GM12878 (cell line): ENCODE data around the gene MESD. TPM values are rescaled to one million over a fixed set of nuclear protein-coding genes. Genes with fewer than 3 reads are reported as not detected.

ENCODE experiments used
- ATAC-seq: fragments of 200-7000 bp; cut with Tn5 transposase; 3 replicates; pipeline ENCODE4 v1.9.1; 2020; ENCODE audit warnings: mild to moderate bottlenecking, moderate library complexity
- BruUV-seq: library from RNA; stranded (reverse); fragments of 400-500 nt; replicated peaks from 2 replicates; lab custom pipeline; 2021; lab: Mats Ljungman, UMichigan
- CTCF ChIA-PET: fragments of 300-600 bp; sonication (Branson Sonifier 250); formaldehyde crosslinking; extraction: SDS; loops from one replicate; lab custom pipeline; 2021; ENCODE audit warnings: inconsistent platforms; lab: Yijun Ruan, JAX
- POLR2A ChIA-PET: fragments of 350-600 bp; formaldehyde crosslinking; extraction: SDS; loops from one replicate; lab custom pipeline; 2021; ENCODE audit warnings: inconsistent platforms; lab: Charles Lee
- RAD21 ChIA-PET: fragments of 300-600 bp; sonication (Branson Sonifier 250); formaldehyde crosslinking; loops from one replicate; lab custom pipeline; 2023; ENCODE audit warnings: antibody characterized with exemption; ENCODE audit not compliant: unreplicated experiment; lab: Charles Lee
- SMC1A ChIA-PET: fragments of 300-600 bp; sonication (Branson Sonifier 250); formaldehyde crosslinking; loops from one replicate; lab custom pipeline; 2023; ENCODE audit not compliant: unreplicated experiment, uncharacterized antibody; lab: Charles Lee
- DNase-seq: peaks from one replicate; pipeline ENCODE4 v3.0.0-alpha.2; 2011; ENCODE audit warnings: low read depth, low spot score
- FAIRE-seq: peaks from 3 replicates; lab custom pipeline; 2011; peaks lifted over from hg19 to GRCh38; lab: Jason Lieb, UNC
- H2AFZ ChIP-seq: 2 replicates; pipeline ENCODE4 v1.6.0; 2011; ENCODE audit warnings: low read depth, low read length, control low read depth; ENCODE audit not compliant: control insufficient read depth
- H3K27ac ChIP-seq: 2 replicates; pipeline ENCODE4 v1.5.1; 2011; ENCODE audit warnings: control low read depth; ENCODE audit not compliant: control insufficient read depth, insufficient read depth
- H3K27me3 ChIP-seq, 2 experiments: replicated peaks in 1 of 2; 2 replicates each; pipeline versions ENCODE4 v1.6.0 to v1.6.1; 2011; ENCODE audit warnings: low read length in 1 of 2; ENCODE audit not compliant: control insufficient read depth in 2 of 2, insufficient read depth in 2 of 2
- H3K36me3 ChIP-seq, 2 experiments: 2 replicates each; pipeline ENCODE4 v1.5.1; 2011; ENCODE audit warnings: low read length in 1 of 2; ENCODE audit not compliant: control insufficient read depth in 2 of 2, insufficient read depth in 2 of 2
- H3K4me1 ChIP-seq: 2 replicates; pipeline ENCODE4 v1.6.1; 2011; ENCODE audit warnings: mild to moderate bottlenecking, low read length, moderate library complexity, mixed read lengths; ENCODE audit not compliant: control insufficient read depth, insufficient read depth
- H3K4me2 ChIP-seq: 2 replicates; pipeline ENCODE4 v1.6.0; 2011; ENCODE audit warnings: control low read depth; ENCODE audit not compliant: control insufficient read depth, insufficient read depth
- H3K4me3 ChIP-seq: fragments of 200-600 bp; sonication (generic); 2 replicates; pipeline ENCODE4 v1.5.1; 2016
- H3K79me2 ChIP-seq: 2 replicates; pipeline ENCODE4 v1.6.0; 2011; ENCODE audit warnings: low read length; ENCODE audit not compliant: control insufficient read depth, insufficient read depth
- H3K9ac ChIP-seq: 2 replicates; pipeline ENCODE4 v1.8.0; 2011; ENCODE audit warnings: low read length, control low read depth, mixed read lengths; ENCODE audit not compliant: control insufficient read depth, insufficient read depth
- H3K9me3 ChIP-seq: replicated peaks from 3 replicates; pipeline ENCODE4 v1.5.1; 2011; ENCODE audit warnings: mild to moderate bottlenecking, low read length; ENCODE audit not compliant: control insufficient read depth, insufficient read depth
- H4K20me1 ChIP-seq: 2 replicates; pipeline ENCODE4 v1.6.0; 2011; ENCODE audit not compliant: control insufficient read depth, insufficient read depth
- BRCA1 ChIP-seq: IDR thresholded peaks from 2 replicates; pipeline ENCODE4 v1.6.1; 2011; ENCODE audit warnings: low read depth, low read length, improper control_type of control experiment
- CBX3 ChIP-seq: fragments of 200-600 bp; sonication (generic); IDR thresholded peaks from 2 replicates; pipeline ENCODE4 v1.6.1; 2016; ENCODE audit warnings: low read depth, borderline replicate concordance
- CEBPB ChIP-seq, 2 experiments: fragments of 150-350 bp in 1 of 2; IDR thresholded peaks; 2 replicates each; pipeline ENCODE4 v1.6.1; 2012 to 2014; ENCODE audit warnings: low read depth in 2 of 2, low read length in 2 of 2, borderline replicate concordance in 1 of 2, inconsistent platforms in 1 of 2
- CHD1 ChIP-seq: IDR thresholded peaks from 2 replicates; pipeline ENCODE4 v1.6.1; 2012; ENCODE audit warnings: low read depth, low read length, improper control_type of control experiment
- IKZF2 ChIP-seq, 2 experiments: fragments of 450-650 bp; IDR thresholded peaks; 2 replicates each; pipeline ENCODE4 v1.6.1; 2017; ENCODE audit warnings: mild to moderate bottlenecking in 2 of 2, moderate library complexity in 2 of 2
- POLR2AphosphoS5 ChIP-seq: IDR thresholded peaks from 2 replicates; pipeline ENCODE4 v1.6.1; 2011; ENCODE audit warnings: mild to moderate bottlenecking, low read length, inconsistent platforms
- TCF12 ChIP-seq: IDR thresholded peaks from 2 replicates; pipeline ENCODE4 v1.6.1; 2011; ENCODE audit warnings: low read depth, mild to moderate bottlenecking, low read length
- WRNIP1 ChIP-seq: IDR thresholded peaks from 2 replicates; pipeline ENCODE4 v1.6.1; 2011; ENCODE audit warnings: low read depth, low read length, improper control_type of control experiment, borderline replicate concordance
- WGBS: methylation state at CpG from one replicate; pipeline ENCODE4 v1.1.6; 2016; ENCODE audit warnings: low lambda C conversion rate; ENCODE audit not compliant: insufficient replicate concordance, insufficient coverage; ENCODE audit errors: missing lambda C conversion rate; 5-methylcytosine and 5-hydroxymethylcytosine counted together
- in situ Hi-C: fragments of 300-500 bp; cut with MboI; formaldehyde crosslinking; loops from 9 replicates; pipeline ENCODE4 v1.14.3; 2018; ENCODE audit warnings: mixed read lengths
- intact Hi-C: fragments of 100-400 bp; cut with micrococcal nuclease; formaldehyde crosslinking; loops from one replicate; pipeline ENCODE4 v1.14.2; 2022; ENCODE audit not compliant: unreplicated experiment
- polyA plus RNA-seq, 11 experiments: library from polyadenylated mRNA; depleted of rRNA in 4 of 11; unstranded in 6 of 11; stranded (reverse) in 5 of 11; fragments of >200 nt; fragmentation: Nextera tagmentation in 4 of 11; fragmentation: Illumina TruSeq in 1 of 11; extraction: Ambion mirVana in 4 of 11; extraction: Trizol in 1 of 11; gene quantifications; 1 replicate in 1 of 11; 2 replicates in 10 of 11; pipeline versions ENCODE4 v1.2.1 to v1.2.3, GENCODE V29; 2011 to 2016; ENCODE audit warnings: inconsistent platforms in 2 of 11, missing spikeins in 2 of 11, low read depth in 1 of 11
- total RNA-seq, 4 experiments: library from RNA; depleted of rRNA in 3 of 4; stranded (reverse); fragments of >200 nt in 3 of 4; fragmentation: Illumina TruSeq in 1 of 4; extraction: Trizol in 1 of 4; gene quantifications; 2 replicates each; pipeline versions ENCODE4 v1.2.1 to v1.2.3, GENCODE V29; 2013 to 2021
- TF ChIP-seq, protein P1 (sequence below): fragments of 450-650 bp; IDR thresholded peaks from 2 replicates; pipeline ENCODE4 v1.6.1; 2017; ENCODE audit warnings: borderline replicate concordance
- TF ChIP-seq, protein P2 (sequence below): fragments of 450-650 bp; IDR thresholded peaks from 2 replicates; pipeline ENCODE4 v1.6.1; 2014; ENCODE audit warnings: mild to moderate bottlenecking
- TF ChIP-seq, protein P3 (sequence below): fragments of 150-350 bp; IDR thresholded peaks from 2 replicates; pipeline ENCODE4 v1.6.1; 2014; ENCODE audit warnings: mild to moderate bottlenecking, low read depth, low read length
- TF ChIP-seq, protein P4 (sequence below): fragments of 450-650 bp; IDR thresholded peaks from 2 replicates; pipeline ENCODE4 v1.6.1; 2016; ENCODE audit warnings: mild to moderate bottlenecking
- TF ChIP-seq, protein P5 (sequence below): fragments of 450-650 bp; formaldehyde crosslinking; IDR thresholded peaks from 2 replicates; pipeline ENCODE4 v1.5.0; 2022; ENCODE audit warnings: mild to moderate bottlenecking, missing genetic modification characterization

Gene MESD
- total and polyA plus RNA-seq, 10 of the 15 experiments (the other 5 are each of a cell fraction or from before 2014, with no cell fraction given), result 10.2 to 39.8 (median 20.9) TPM

DNA sequence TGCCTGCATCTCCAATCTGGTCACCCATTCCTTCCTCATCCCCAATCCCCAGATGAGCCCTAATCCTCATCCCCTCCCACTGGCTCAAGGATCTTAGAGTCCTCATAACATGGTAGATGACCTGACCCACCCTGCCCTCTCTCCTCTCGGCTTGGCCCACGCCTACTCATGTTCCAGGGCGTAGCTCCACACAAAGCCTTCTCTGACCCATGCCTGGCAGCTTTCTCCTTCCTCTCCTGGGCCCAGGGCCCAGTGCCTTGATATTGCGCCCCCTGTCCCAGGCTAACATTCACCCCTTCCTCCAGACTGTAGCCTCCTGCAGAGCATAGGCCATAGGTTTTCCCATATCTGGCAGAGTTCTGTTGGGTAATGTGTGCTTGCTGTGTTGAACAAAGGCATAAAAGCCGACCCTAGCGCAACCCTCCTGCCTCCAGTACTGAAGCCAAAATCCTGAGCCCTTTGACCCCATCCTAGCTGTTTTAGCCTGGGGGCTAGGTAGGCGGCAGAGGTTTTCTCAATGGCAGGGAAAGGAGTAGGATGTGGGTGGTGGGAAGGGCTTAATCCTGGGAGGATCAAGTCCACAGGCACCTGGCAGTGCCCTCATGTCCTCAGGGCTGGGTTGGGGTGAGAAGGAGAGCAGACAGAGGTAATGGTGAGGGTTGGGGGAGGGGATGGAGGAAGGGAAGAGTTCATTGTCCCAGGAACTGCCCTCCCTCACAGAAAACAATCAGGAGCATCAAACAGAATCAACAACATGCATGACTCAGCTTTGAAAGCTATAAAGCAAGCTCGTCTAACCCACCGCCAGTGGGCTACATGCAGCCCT, 35.5 kb downstream of the MESD start:
- no peaks in the 10 kb centered on the region for H3K4me1 ChIP-seq
- ChIA-PET SMC1A (no interaction called here), RAD21 (no interaction called here), POLR2A (no interaction called here), CTCF (no interaction called here)
- 96% methylated on average over 9 of the region's 9 CpGs for WGBS
- no peaks in the 10 kb centered on the region for H3K9me3 ChIP-seq
- no TSS peak for BruUV-seq
- no peaks in the 10 kb centered on the region for H3K27me3 ChIP-seq
- in situ Hi-C loops (no loop called here), intact Hi-C loops (no loop called here)
- no peaks in the 10 kb centered on the region for H4K20me1 ChIP-seq
- no peaks in the 10 kb centered on the region for H3K79me2 ChIP-seq
- H3K36me3 ChIP-seq, result no peaks in the 10 kb centered on the region; a peak in 3 of 4 replicates
- no peak overlapping the region for H3K9ac ChIP-seq
- H2AFZ ChIP-seq, result no peak overlapping the region
- FAIRE-seq (no peak), DNase-seq (no peak), ATAC-seq (no peak)
- no peak overlapping the region for H3K27ac ChIP-seq
- no peak overlapping the region for H3K4me2 ChIP-seq
- no peak overlapping the region for H3K4me3 ChIP-seq
- TF ChIP-seq, protein P1, sequence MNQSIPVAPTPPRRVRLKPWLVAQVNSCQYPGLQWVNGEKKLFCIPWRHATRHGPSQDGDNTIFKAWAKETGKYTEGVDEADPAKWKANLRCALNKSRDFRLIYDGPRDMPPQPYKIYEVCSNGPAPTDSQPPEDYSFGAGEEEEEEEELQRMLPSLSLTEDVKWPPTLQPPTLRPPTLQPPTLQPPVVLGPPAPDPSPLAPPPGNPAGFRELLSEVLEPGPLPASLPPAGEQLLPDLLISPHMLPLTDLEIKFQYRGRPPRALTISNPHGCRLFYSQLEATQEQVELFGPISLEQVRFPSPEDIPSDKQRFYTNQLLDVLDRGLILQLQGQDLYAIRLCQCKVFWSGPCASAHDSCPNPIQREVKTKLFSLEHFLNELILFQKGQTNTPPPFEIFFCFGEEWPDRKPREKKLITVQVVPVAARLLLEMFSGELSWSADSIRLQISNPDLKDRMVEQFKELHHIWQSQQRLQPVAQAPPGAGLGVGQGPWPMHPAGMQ, result no peak
- TF ChIP-seq, protein P2, sequence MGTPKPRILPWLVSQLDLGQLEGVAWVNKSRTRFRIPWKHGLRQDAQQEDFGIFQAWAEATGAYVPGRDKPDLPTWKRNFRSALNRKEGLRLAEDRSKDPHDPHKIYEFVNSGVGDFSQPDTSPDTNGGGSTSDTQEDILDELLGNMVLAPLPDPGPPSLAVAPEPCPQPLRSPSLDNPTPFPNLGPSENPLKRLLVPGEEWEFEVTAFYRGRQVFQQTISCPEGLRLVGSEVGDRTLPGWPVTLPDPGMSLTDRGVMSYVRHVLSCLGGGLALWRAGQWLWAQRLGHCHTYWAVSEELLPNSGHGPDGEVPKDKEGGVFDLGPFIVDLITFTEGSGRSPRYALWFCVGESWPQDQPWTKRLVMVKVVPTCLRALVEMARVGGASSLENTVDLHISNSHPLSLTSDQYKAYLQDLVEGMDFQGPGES, result no peak
- TF ChIP-seq, protein P3, sequence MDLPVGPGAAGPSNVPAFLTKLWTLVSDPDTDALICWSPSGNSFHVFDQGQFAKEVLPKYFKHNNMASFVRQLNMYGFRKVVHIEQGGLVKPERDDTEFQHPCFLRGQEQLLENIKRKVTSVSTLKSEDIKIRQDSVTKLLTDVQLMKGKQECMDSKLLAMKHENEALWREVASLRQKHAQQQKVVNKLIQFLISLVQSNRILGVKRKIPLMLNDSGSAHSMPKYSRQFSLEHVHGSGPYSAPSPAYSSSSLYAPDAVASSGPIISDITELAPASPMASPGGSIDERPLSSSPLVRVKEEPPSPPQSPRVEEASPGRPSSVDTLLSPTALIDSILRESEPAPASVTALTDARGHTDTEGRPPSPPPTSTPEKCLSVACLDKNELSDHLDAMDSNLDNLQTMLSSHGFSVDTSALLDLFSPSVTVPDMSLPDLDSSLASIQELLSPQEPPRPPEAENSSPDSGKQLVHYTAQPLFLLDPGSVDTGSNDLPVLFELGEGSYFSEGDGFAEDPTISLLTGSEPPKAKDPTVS, result no peak
- TF ChIP-seq WRNIP1, result no peak
- no peak for TF ChIP-seq POLR2AphosphoS5
- TF ChIP-seq, protein P4, sequence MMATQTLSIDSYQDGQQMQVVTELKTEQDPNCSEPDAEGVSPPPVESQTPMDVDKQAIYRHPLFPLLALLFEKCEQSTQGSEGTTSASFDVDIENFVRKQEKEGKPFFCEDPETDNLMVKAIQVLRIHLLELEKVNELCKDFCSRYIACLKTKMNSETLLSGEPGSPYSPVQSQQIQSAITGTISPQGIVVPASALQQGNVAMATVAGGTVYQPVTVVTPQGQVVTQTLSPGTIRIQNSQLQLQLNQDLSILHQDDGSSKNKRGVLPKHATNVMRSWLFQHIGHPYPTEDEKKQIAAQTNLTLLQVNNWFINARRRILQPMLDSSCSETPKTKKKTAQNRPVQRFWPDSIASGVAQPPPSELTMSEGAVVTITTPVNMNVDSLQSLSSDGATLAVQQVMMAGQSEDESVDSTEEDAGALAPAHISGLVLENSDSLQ, result no peak
- TF ChIP-seq IKZF2 (IDR thresholded peaks at IDR 0.05), result no peak
- no peak for TF ChIP-seq CBX3
- TF ChIP-seq TCF12, result no peak
- TF ChIP-seq, protein P5, sequence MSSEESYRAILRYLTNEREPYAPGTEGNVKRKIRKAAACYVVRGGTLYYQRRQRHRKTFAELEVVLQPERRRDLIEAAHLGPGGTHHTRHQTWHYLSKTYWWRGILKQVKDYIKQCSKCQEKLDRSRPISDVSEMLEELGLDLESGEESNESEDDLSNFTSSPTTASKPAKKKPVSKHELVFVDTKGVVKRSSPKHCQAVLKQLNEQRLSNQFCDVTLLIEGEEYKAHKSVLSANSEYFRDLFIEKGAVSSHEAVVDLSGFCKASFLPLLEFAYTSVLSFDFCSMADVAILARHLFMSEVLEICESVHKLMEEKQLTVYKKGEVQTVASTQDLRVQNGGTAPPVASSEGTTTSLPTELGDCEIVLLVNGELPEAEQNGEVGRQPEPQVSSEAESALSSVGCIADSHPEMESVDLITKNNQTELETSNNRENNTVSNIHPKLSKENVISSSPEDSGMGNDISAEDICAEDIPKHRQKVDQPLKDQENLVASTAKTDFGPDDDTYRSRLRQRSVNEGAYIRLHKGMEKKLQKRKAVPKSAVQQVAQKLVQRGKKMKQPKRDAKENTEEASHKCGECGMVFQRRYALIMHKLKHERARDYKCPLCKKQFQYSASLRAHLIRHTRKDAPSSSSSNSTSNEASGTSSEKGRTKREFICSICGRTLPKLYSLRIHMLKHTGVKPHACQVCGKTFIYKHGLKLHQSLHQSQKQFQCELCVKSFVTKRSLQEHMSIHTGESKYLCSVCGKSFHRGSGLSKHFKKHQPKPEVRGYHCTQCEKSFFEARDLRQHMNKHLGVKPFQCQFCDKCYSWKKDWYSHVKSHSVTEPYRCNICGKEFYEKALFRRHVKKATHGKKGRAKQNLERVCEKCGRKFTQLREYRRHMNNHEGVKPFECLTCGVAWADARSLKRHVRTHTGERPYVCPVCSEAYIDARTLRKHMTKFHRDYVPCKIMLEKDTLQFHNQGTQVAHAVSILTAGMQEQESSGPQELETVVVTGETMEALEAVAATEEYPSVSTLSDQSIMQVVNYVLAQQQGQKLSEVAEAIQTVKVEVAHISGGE (CRISPR knock-in tag), result no peak
- TF ChIP-seq BRCA1, result no peak
- TF ChIP-seq CHD1, result no peak
- no peak for TF ChIP-seq CEBPB (IDR thresholded peaks at IDR 0.05; ENCODE audit: borderline replicate concordance in 1 of 2, low read depth in 2 of 2, low read length in 2 of 2)
